T-helper 1 cell treated with Interleukin-12 subunit alpha and Interleukin-12 subunit beta and Interleukin-4 antibody, amounts not matched to agents 30 μg/mL and 1 μg/mL, for 36 hours (primary cell): ENCODE measurements around the gene JADE2.
A peak's percentile ranks its signal among the peaks of the same experiment; 100 is the strongest.

Experiments used
- H3K27ac Mint-ChIP-seq: one replicate; pipeline ENCODE4 v1.8.0; 2021; ENCODE audit warnings: mild to moderate bottlenecking, mixed read lengths
- H3K27me3 Mint-ChIP-seq: one replicate; pipeline ENCODE4 v1.8.0; 2021; ENCODE audit warnings: low read depth, mixed read lengths
- H3K36me3 Mint-ChIP-seq: one replicate; pipeline ENCODE4 v1.8.0; 2021; ENCODE audit warnings: low read depth, mixed read lengths
- H3K4me1 Mint-ChIP-seq: one replicate; pipeline ENCODE4 v1.8.0; 2021; ENCODE audit warnings: low read depth, mixed read lengths
- H3K4me3 Mint-ChIP-seq: one replicate; pipeline ENCODE4 v1.8.0; 2021; ENCODE audit warnings: mild to moderate bottlenecking, moderate library complexity, mixed read lengths
- H3K9me3 Mint-ChIP-seq: one replicate; pipeline ENCODE4 v1.8.0; 2021; ENCODE audit warnings: mixed read lengths

The JADE2 gene

GRCh38 chr5:134563221-134563620, 37.8 kb downstream of the JADE2 start:
- Mint-ChIP-seq H3K27ac (no peak overlapping the region), H3K36me3 (peaks cover 49% of the 10 kb centered on the region), H3K9me3 (no peaks in the 10 kb centered on the region), H3K4me1 (peaks cover 2% of the 10 kb centered on the region), H3K4me3 (no peak overlapping the region), H3K27me3 (no peaks in the 10 kb centered on the region)

GRCh38 chr5:134563962-134564361, 38.5 kb downstream of the JADE2 start:
- peaks cover 49% of the 10 kb centered on the region for H3K36me3 Mint-ChIP-seq
- peaks cover 8% of the 10 kb centered on the region for H3K4me1 Mint-ChIP-seq
- no peaks in the 10 kb centered on the region for H3K27me3 Mint-ChIP-seq
- no peak overlapping the region for H3K4me3 Mint-ChIP-seq
- no peaks in the 10 kb centered on the region for H3K9me3 Mint-ChIP-seq
- no peak overlapping the region for H3K27ac Mint-ChIP-seq

- no peak overlapping the region for H3K27ac Mint-ChIP-seq
- H3K27me3 Mint-ChIP-seq: no peaks in the 10 kb centered on the region
- H3K4me3 Mint-ChIP-seq: no peak overlapping the region
- H3K4me1 Mint-ChIP-seq: peaks cover 9% of the 10 kb centered on the region
- H3K9me3 Mint-ChIP-seq: no peaks in the 10 kb centered on the region
- peaks cover 49% of the 10 kb centered on the region for H3K36me3 Mint-ChIP-seq
These were observed 38.9 kb downstream of the JADE2 start for GRCh38 chr5:134564396-134564795.

GRCh38 chr5:134565791-134566740, 40.6 kb downstream of the JADE2 start:
- Mint-ChIP-seq H3K27me3 (no peaks in the 10 kb centered on the region), H3K4me1 (peaks cover 12% of the 10 kb centered on the region), H3K27ac (no peak overlapping the region), H3K4me3 (no peak overlapping the region), H3K9me3 (no peaks in the 10 kb centered on the region), H3K36me3 (peaks cover 41% of the 10 kb centered on the region)

GRCh38 chr5:134566741-134567221, 41.3 kb downstream of the JADE2 start:
- no peak overlapping the region for H3K4me3 Mint-ChIP-seq

GRCh38 chr5:134567641-134568336, 42.3 kb downstream of the JADE2 start:
- peaks cover 12% of the 10 kb centered on the region for H3K4me1 Mint-ChIP-seq
- peak overlapping the region; percentile 16 for H3K27ac Mint-ChIP-seq
- no peak overlapping the region for H3K4me3 Mint-ChIP-seq
- no peaks in the 10 kb centered on the region for H3K9me3 Mint-ChIP-seq
- H3K36me3 Mint-ChIP-seq: peaks cover 36% of the 10 kb centered on the region
- no peaks in the 10 kb centered on the region for H3K27me3 Mint-ChIP-seq

More at GRCh38 chr5:134566741-134567221, 41.3 kb downstream of the JADE2 start:
- H3K27me3 Mint-ChIP-seq: no peaks in the 10 kb centered on the region
- H3K9me3 Mint-ChIP-seq: no peaks in the 10 kb centered on the region
- H3K36me3 Mint-ChIP-seq: peaks cover 38% of the 10 kb centered on the region
- peak overlapping the region; percentile 49 for H3K27ac Mint-ChIP-seq
- peaks cover 12% of the 10 kb centered on the region for H3K4me1 Mint-ChIP-seq

- Mint-ChIP-seq H3K27me3 (no peaks in the 10 kb centered on the region), H3K36me3 (peaks cover 35% of the 10 kb centered on the region), H3K4me3 (no peak overlapping the region), H3K9me3 (no peaks in the 10 kb centered on the region), H3K4me1 (peaks cover 12% of the 10 kb centered on the region), H3K27ac (peak overlapping the region; percentile 41)
These were observed 42.8 kb downstream of the JADE2 start for GRCh38 chr5:134568337-134568700.

GRCh38 chr5:134568761-134569695, 43.6 kb downstream of the JADE2 start:
- H3K9me3 Mint-ChIP-seq: no peaks in the 10 kb centered on the region
- H3K27ac Mint-ChIP-seq: peak overlapping the region; percentile 41
- H3K36me3 Mint-ChIP-seq: peaks cover 34% of the 10 kb centered on the region
- H3K4me3 Mint-ChIP-seq: no peak overlapping the region
- H3K27me3 Mint-ChIP-seq: no peaks in the 10 kb centered on the region
- H3K4me1 Mint-ChIP-seq: peaks cover 12% of the 10 kb centered on the region

GRCh38 chr5:134569758-134570364, 44.4 kb downstream of the JADE2 start:
- H3K4me1 Mint-ChIP-seq: peaks cover 12% of the 10 kb centered on the region
- no peaks in the 10 kb centered on the region for H3K27me3 Mint-ChIP-seq
- H3K4me3 Mint-ChIP-seq: no peak overlapping the region
- H3K27ac Mint-ChIP-seq: peak overlapping the region; percentile 77
- peaks cover 37% of the 10 kb centered on the region for H3K36me3 Mint-ChIP-seq
- H3K9me3 Mint-ChIP-seq: no peaks in the 10 kb centered on the region

- Mint-ChIP-seq H3K4me3 (no peak overlapping the region), H3K36me3 (peaks cover 37% of the 10 kb centered on the region), H3K27ac (peak overlapping the region; percentile 77), H3K27me3 (no peaks in the 10 kb centered on the region), H3K9me3 (no peaks in the 10 kb centered on the region), H3K4me1 (peaks cover 12% of the 10 kb centered on the region)
These were observed 44.9 kb downstream of the JADE2 start for GRCh38 chr5:134570365-134570758.

- Mint-ChIP-seq H3K4me3 (no peak overlapping the region), H3K9me3 (no peaks in the 10 kb centered on the region), H3K4me1 (peaks cover 12% of the 10 kb centered on the region), H3K27ac (no peak overlapping the region), H3K36me3 (peaks cover 37% of the 10 kb centered on the region), H3K27me3 (no peaks in the 10 kb centered on the region)
These were observed 45.4 kb downstream of the JADE2 start for GRCh38 chr5:134570886-134571285.

- no peaks in the 10 kb centered on the region for H3K27me3 Mint-ChIP-seq
- peaks cover 32% of the 10 kb centered on the region for H3K36me3 Mint-ChIP-seq
- no peak overlapping the region for H3K27ac Mint-ChIP-seq
- H3K4me1 Mint-ChIP-seq: peaks cover 12% of the 10 kb centered on the region
- no peak overlapping the region for H3K4me3 Mint-ChIP-seq
- H3K9me3 Mint-ChIP-seq: no peaks in the 10 kb centered on the region
These were observed 46.4 kb downstream of the JADE2 start for GRCh38 chr5:134571693-134572405.

- Mint-ChIP-seq H3K27me3 (no peaks in the 10 kb centered on the region), H3K4me3 (no peak overlapping the region), H3K4me1 (peaks cover 15% of the 10 kb centered on the region), H3K36me3 (peaks cover 34% of the 10 kb centered on the region), H3K27ac (no peak overlapping the region), H3K9me3 (no peaks in the 10 kb centered on the region)
These were observed 47.3 kb downstream of the JADE2 start for GRCh38 chr5:134572811-134573210.
